HG03521 (cell line): ENCODE data around the gene OSBPL3.
A peak's percentile ranks its signal among the peaks of the same experiment; 100 is the strongest.

ENCODE experiments used
- ATAC-seq: cut with Tn5 transposase; IDR thresholded peaks from one replicate; pipeline ENCODE4 v1.9.1; 2021; ENCODE audit warnings: mild to moderate bottlenecking, moderate library complexity; ENCODE audit not compliant: unreplicated experiment

The OSBPL3 gene

DNA sequence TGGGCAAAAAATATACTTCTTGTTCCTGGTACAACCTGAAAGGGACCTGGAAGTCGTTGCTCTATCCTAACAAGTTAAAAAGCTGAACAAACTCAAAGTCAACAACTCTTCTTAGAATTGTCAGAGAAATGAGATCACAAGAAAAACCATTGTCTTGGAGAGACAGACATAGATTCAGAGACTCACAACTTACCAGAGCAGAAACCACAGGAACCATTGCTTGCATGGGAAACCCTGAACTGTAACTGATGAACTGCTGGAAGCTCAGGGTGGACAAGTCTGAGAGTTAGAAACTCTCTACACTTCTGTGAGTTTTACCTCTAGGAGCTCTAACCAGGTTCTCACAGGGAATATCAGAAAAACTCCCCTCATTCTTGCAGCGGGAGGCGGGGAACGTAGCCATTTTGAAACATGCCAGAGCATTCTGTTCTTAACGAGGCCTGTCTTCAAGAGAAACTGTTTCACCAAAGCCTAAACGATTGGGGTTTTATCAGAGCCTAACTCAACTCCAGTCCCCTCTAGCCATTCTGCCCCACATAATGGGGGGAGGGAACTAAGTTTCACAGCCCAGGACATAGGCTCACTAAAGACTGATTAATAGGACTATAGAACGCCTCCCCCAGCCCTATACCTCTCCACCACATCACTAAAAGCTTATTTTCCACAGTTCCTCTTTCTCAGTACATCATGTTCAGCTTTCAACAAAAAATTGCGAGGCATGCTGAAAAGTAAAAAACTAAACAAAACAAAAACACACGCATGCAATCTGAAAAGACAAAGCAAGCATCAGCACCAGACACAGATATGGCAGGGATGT is 210.8 kb downstream of the OSBPL3 start:
- no peak for ATAC-seq

GRCh38 chr7:24767878-24768569 is 212.0 kb downstream of the OSBPL3 start:
- no peak for ATAC-seq

GRCh38 chr7:24764972-24765744 is 214.8 kb downstream of the OSBPL3 start:
- no peak for ATAC-seq

GRCh38 chr7:24764011-24764410 is 216.0 kb downstream of the OSBPL3 start:
- no peak for ATAC-seq

DNA sequence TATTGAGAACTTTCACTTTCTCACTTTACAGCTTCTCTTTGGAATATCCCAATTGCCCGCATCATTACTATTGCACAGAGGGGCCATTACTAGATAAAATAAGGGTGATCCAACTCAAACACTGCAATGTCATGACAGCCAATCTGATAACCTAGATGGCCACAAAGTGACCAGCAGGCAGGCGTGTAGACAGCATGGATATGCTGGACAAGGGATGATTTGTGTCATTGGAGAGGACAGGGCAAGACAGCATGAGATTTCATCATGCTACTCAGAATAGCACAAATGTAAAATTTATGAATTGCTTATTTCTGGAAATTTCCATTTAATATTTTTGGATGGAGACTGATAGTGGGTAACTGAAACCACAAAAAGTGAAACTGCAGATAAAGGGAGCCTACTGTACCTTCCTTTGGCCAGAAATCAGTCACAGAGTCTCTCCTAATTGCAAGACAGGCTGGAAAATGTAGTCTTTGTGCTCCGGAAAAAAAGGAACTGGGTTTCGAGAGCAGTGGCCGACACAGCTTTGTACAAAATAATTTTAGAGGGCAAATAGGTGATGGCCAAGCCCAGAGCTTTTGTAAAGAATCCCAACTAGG is 216.6 kb downstream of the OSBPL3 start:
- no peak for ATAC-seq

DNA sequence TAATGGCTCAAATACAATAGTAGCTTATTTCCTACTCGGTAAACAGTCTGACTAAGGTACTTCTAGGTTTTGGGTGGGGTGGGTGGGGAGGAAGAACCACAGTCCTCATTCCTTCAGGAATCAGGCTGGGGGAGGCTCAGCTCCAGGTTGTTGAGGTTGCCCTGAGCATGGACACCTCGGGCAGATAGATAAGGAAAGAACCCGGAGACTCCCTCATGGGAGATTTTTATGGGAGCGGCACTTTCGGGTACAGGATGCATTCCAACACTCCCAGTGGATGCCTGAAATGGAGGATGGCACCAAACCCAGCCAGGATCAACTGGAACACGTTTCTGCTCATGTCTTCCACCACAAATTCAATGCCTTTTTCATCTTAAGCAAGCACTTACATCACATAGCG is 217.2 kb downstream of the OSBPL3 start:
- ATAC-seq: no peak

GRCh38 chr7:24760968-24761367 is 219.0 kb downstream of the OSBPL3 start:
- ATAC-seq: no peak

- peak; percentile 46 for ATAC-seq
Observed at GRCh38 chr7:24757353-24758275, 222.4 kb downstream of the OSBPL3 start, which contains the start of gene GSDME. GSDME (minus strand) TSS chr7:24757464; CDS start chr7:24749774, 7,690 bp downstream.

- ATAC-seq: peak; percentile 12
Observed at GRCh38 chr7:24756545-24757352, 223.2 kb downstream of the OSBPL3 start.

GRCh38 chr7:24755541-24756407 is 224.2 kb downstream of the OSBPL3 start:
- ATAC-seq: peak; percentile 61

DNA sequence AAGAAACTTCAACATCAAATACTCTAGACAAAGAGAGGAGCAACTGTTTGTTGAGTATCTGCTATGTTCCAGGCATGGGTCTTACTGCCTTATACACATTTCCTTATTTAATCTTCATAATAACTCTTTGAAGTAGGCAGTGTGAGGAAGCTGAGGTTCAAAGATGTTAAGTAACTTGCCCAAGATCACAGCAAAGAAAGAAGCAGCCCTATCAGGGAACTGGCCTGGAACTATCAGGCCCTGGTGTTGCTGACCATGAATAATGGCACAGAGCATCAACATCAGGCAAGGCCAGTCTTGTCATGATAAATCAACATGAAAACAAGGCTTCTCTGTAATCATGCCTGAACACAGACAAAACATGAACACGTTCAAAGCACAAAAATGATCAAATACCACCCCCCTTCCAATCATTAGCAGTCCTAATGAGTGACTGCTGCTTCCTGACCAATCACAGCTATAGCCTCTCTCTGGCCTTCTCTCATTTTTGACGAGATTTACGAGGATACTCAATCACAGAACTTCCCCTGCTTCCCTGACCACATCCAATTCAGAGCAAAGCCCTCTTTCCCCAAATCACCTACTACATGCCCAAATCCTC is 225.0 kb downstream of the OSBPL3 start:
- ATAC-seq: no peak

- ATAC-seq: no peak
Observed at GRCh38 chr7:24752073-24752800, 227.7 kb downstream of the OSBPL3 start.

DNA sequence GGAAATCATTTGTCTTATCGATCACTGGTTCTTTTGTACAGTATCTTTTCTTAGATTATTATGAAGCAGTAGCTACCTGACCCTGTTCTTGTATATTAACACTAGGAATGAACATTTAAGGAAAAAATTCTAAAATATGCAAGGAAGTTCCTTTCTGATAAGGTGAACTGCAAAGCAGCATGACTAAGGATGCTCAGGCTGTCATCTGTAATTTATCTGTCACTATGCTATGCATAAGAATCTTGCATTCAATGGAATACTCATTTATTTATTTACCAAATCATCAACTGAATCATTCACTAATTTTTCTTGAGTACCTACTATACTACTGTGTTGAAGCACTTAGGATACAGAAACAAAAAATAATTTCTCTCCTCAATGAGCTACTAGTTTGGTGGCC is 228.5 kb downstream of the OSBPL3 start:
- no peak for ATAC-seq

- no peak for ATAC-seq
Observed at GRCh38 chr7:24750441-24751055, 229.4 kb downstream of the OSBPL3 start.

DNA sequence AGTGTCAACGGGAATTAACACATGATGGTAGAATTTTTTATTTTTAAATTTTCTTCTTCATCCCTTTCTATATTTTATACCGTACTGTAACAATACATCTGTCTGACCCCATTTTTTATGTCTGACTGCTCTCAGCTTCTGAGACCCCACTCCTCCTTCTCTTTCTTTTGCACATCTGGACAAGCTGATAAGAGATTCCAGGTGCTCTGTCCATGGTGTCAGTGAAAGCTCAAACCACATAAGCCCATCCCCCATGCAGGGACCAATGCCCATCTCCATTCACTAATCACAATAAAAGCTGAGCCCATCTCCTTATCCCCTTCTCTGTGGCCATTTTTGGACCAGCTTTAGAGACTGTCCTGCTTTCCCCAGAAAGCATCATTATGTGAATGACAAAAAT is 231.5 kb downstream of the OSBPL3 start:
- no peak for ATAC-seq
